PC-3 (cell line): ENCODE results near the gene RFXAP. TPM values are rescaled to one million over a fixed set of nuclear protein-coding genes. Genes with fewer than 3 reads are reported as not detected.

ENCODE experiments used
- ATAC-seq: fragments of 200-7000 bp; cut with Tn5 transposase; 2 replicates; pipeline ENCODE4 v1.9.1; 2020; ENCODE audit warnings: mild to moderate bottlenecking, moderate library complexity
- BruUV-seq: library from RNA; stranded (reverse); fragments of 400-500 nt; replicated peaks from 2 replicates; lab custom pipeline; 2021; lab: Mats Ljungman, UMichigan
- CTCF ChIA-PET: fragments of 300-600 bp; sonication (Branson Sonifier 250); formaldehyde crosslinking; loops from one replicate; lab custom pipeline; 2022; ENCODE audit warnings: antibody characterized with exemption; lab: Charles Lee
- POLR2A ChIA-PET: fragments of 300-600 bp; sonication (Branson Sonifier 250); formaldehyde crosslinking; loops from one replicate; lab custom pipeline; 2022; ENCODE audit warnings: antibody characterized with exemption; ENCODE audit not compliant: unreplicated experiment; lab: Charles Lee
- DNase-seq: peaks from one replicate; pipeline ENCODE4 v3.0.0-alpha.2; 2015
- H2AFZ ChIP-seq: fragments of 300-600 bp; sonication (generic); 2 replicates; pipeline ENCODE4 v1.6.0; 2016; ENCODE audit warnings: antibody characterized with exemption, low read length
- H3F3A ChIP-seq: fragments of 300-600 bp; sonication (generic); one replicate; pipeline ENCODE4 v1.6.0; 2017; ENCODE audit warnings: antibody characterized with exemption, low read length, control low read depth, mild to moderate bottlenecking; ENCODE audit not compliant: unreplicated experiment
- H3K27ac ChIP-seq: fragments of 300-600 bp; sonication (generic); 2 replicates; pipeline ENCODE4 v1.5.1; 2016; ENCODE audit warnings: mild to moderate bottlenecking, low read length
- H3K27me3 ChIP-seq: fragments of 300-600 bp; sonication (generic); 2 replicates; pipeline ENCODE4 v1.6.1; 2016; ENCODE audit warnings: low read length, mixed read lengths
- H3K36me3 ChIP-seq: fragments of 300-600 bp; sonication (generic); 2 replicates; pipeline ENCODE4 v1.6.1; 2016; ENCODE audit warnings: low read depth, mixed run types, low read length, mixed read lengths
- H3K4me1 ChIP-seq: fragments of 300-600 bp; sonication (generic); 2 replicates; pipeline ENCODE4 v1.5.1; 2016; ENCODE audit warnings: low read length; ENCODE audit not compliant: insufficient read depth
- H3K4me2 ChIP-seq: fragments of 300-600 bp; sonication (generic); 2 replicates; pipeline ENCODE4 v1.6.0; 2016; ENCODE audit warnings: low read length
- H3K4me3 ChIP-seq: fragments of 300-600 bp; sonication (generic); 2 replicates; pipeline ENCODE4 v1.5.1; 2016; ENCODE audit warnings: mild to moderate bottlenecking, low read length, mixed read lengths
- H3K79me2 ChIP-seq: fragments of 300-600 bp; sonication (generic); 2 replicates; pipeline ENCODE4 v1.6.1; 2017; ENCODE audit warnings: low read length, mixed read lengths
- H3K9ac ChIP-seq: fragments of 300-600 bp; sonication (generic); 2 replicates; pipeline ENCODE4 v1.6.0; 2016; ENCODE audit warnings: mild to moderate bottlenecking, low read length
- H3K9me2 ChIP-seq: fragments of 300-600 bp; sonication (generic); replicated peaks from 2 replicates; pipeline ENCODE4 v1.6.1; 2016; ENCODE audit warnings: mixed run types, low read length, mixed read lengths
- H3K9me3 ChIP-seq: fragments of 300-600 bp; sonication (generic); 2 replicates; pipeline ENCODE4 v1.6.1; 2016; ENCODE audit warnings: low read length, mixed read lengths
- H4K20me1 ChIP-seq: fragments of 300-600 bp; sonication (generic); 2 replicates; pipeline ENCODE4 v1.6.1; 2016; ENCODE audit warnings: low read length, mixed read lengths
- EZH2 ChIP-seq: fragments of 300-600 bp; sonication (generic); IDR thresholded peaks from one replicate; pipeline ENCODE4 v1.6.1; 2017; ENCODE audit warnings: antibody characterized with exemption, mild to moderate bottlenecking, low read length; ENCODE audit not compliant: unreplicated experiment
- EZH2phosphoT487 ChIP-seq: fragments of 300-600 bp; sonication (generic); IDR thresholded peaks from 2 replicates; pipeline ENCODE4 v1.6.1; 2018; ENCODE audit warnings: mild to moderate bottlenecking, antibody characterized with exemption, low read length, borderline replicate concordance
- intact Hi-C: fragments of 100-400 bp; cut with micrococcal nuclease; formaldehyde crosslinking; loops from 2 replicates; pipeline ENCODE4 v1.9.0; 2023
- total RNA-seq: library from RNA; depleted of rRNA; stranded (reverse); fragments of >200 nt; gene quantifications from 2 replicates; pipeline ENCODE4 v1.2.3, GENCODE V29; 2014
- TF ChIP-seq, protein P1 (sequence below): fragments of 300-600 bp; sonication (generic); conservative IDR thresholded peaks from 2 replicates; pipeline ENCODE4 v1.5.1; 2017; ENCODE audit warnings: antibody characterized with exemption, low read depth, mild to moderate bottlenecking, low read length

The RFXAP gene
- total RNA-seq, 1 experiment from 2014 or later = 1.2 TPM

DNA sequence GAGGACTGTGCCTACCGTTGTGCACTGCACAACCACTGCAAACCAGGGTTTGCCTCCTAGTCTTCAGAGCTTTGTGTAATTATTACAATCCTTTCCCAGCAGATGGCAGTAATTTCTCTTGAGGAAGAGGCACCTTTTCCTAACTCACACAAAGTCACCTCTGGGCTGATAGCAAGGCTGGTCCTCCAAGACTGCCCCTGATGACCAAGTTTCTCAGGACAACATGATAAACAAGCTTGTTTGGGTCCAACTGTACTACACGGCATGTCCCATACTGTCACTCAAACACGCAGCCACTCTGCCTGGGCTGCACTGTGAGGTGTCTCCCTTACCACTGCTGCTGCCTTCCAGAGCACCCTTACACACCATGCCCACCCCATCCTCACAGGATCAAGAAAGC lies 39.3 kb downstream of the RFXAP start:
- Histone ChIP-seq H3K4me2 (no peak overlapping the region), H3K9me2 (no peaks in the 10 kb centered on the region), H3K9me3 (no peaks in the 10 kb centered on the region), H3F3A (no peaks in the 10 kb centered on the region), H3K36me3 (no peaks in the 10 kb centered on the region), H3K9ac (no peak overlapping the region), H3K27me3 (no peaks in the 10 kb centered on the region), H4K20me1 (no peaks in the 10 kb centered on the region), H3K4me1 (peaks cover 8% of the 10 kb centered on the region), H3K27ac (no peak overlapping the region), H2AFZ (no peak overlapping the region), H3K4me3 (no peak overlapping the region), H3K79me2 (no peaks in the 10 kb centered on the region)
- no peak for TF ChIP-seq EZH2phosphoT487
- TF ChIP-seq EZH2 = no peak
- TF ChIP-seq, protein P1, sequence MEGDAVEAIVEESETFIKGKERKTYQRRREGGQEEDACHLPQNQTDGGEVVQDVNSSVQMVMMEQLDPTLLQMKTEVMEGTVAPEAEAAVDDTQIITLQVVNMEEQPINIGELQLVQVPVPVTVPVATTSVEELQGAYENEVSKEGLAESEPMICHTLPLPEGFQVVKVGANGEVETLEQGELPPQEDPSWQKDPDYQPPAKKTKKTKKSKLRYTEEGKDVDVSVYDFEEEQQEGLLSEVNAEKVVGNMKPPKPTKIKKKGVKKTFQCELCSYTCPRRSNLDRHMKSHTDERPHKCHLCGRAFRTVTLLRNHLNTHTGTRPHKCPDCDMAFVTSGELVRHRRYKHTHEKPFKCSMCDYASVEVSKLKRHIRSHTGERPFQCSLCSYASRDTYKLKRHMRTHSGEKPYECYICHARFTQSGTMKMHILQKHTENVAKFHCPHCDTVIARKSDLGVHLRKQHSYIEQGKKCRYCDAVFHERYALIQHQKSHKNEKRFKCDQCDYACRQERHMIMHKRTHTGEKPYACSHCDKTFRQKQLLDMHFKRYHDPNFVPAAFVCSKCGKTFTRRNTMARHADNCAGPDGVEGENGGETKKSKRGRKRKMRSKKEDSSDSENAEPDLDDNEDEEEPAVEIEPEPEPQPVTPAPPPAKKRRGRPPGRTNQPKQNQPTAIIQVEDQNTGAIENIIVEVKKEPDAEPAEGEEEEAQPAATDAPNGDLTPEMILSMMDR = peak; percentile 57
- no TSS peak for BruUV-seq
- ChIA-PET CTCF (interaction anchor here (0.5 to 1.6 kb wide), 5 partner anchors 115 to 211 kb away, joined by 3 to 16 read pairs (median 4); no protein-coding TSS in a partner anchor), POLR2A (no interaction called here)
- intact Hi-C loops = loop anchor here (1.0 to 5.0 kb wide), 3 partner anchors 54 to 211 kb away; no protein-coding TSS in a partner anchor
- ATAC-seq = peak; percentile 94
- DNase-seq = peak; percentile 73

DNA sequence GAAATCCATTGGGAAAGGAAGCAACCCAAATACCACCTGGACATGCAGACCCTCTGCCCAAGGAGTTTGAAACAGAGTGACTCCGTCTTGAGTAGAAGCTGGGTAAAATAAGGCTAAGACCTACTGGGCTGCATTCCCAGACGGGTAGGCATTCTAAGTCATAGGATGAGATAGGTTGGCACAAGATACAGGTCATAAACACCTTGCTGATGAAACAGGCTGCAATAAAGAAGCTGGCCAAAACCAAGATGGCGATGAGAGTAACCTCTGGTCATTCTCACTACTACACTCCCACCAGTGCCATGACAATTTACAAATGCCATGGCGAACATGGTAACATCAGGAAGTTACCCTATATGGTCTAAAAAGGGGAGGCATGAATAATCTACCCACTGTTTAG lies 40.2 kb downstream of the RFXAP start:
- Histone ChIP-seq H3K27me3 (no peaks in the 10 kb centered on the region), H3F3A (no peaks in the 10 kb centered on the region), H3K4me1 (peaks cover 8% of the 10 kb centered on the region), H3K9me3 (no peaks in the 10 kb centered on the region), H4K20me1 (no peaks in the 10 kb centered on the region), H3K27ac (no peak overlapping the region), H3K79me2 (no peaks in the 10 kb centered on the region), H3K4me2 (no peak overlapping the region), H2AFZ (no peak overlapping the region), H3K4me3 (no peak overlapping the region), H3K9ac (no peak overlapping the region), H3K36me3 (no peaks in the 10 kb centered on the region), H3K9me2 (no peaks in the 10 kb centered on the region)
- CTCF ChIA-PET = no interaction called here
- DNase-seq (no peak), ATAC-seq (no peak)
- intact Hi-C loops = loop anchor here (2.0 to 5.0 kb wide), 2 partner anchors 53 to 210 kb away; no protein-coding TSS in a partner anchor
- BruUV-seq = no TSS peak
- TF ChIP-seq EZH2 (no peak), EZH2phosphoT487 (no peak)
- TF ChIP-seq, protein P1 = no peak
- POLR2A ChIA-PET = no interaction called here

DNA sequence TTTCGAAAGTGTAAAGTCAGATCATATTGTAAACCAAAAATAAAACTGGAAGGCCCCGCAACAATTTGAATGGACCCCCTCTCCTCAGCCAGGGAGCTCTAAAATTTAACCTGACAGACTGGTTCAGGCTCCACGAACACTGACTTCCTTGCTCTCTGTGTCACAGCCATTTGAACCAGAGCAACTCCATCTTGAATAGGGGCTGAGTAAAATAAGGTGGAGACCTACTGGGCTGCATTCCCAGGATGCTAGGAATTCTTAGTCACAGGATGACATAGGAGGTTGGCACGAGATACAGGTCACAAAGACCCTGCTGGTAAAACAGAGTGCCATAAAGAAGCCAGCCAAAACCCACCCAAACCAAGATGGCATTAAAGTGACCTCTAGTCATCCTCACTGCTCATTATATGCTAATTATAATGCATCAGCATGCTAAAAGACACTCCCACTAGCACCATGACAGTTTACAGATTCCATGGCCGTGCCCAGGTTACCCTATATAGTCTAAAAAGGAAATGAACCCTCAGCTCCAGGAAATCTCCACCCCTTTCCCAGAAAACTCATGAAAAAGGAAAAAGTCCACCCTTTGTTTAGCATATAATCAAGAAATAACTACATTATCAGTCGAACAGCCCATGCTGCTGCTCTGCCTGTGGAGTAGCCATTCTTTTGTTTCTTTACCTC lies 43.1 kb downstream of the RFXAP start:
- Histone ChIP-seq H2AFZ (peak overlapping the region; percentile 38; the same call in 1 of the 2 replicates), H3K9me3 (no peaks in the 10 kb centered on the region), H4K20me1 (no peaks in the 10 kb centered on the region), H3K27me3 (no peaks in the 10 kb centered on the region), H3K4me3 (no peak overlapping the region), H3K9ac (no peak overlapping the region), H3K79me2 (no peaks in the 10 kb centered on the region), H3K36me3 (no peaks in the 10 kb centered on the region), H3F3A (no peaks in the 10 kb centered on the region), H3K4me1 (peaks cover 8% of the 10 kb centered on the region), H3K27ac (no peak overlapping the region), H3K9me2 (no peaks in the 10 kb centered on the region), H3K4me2 (no peak overlapping the region)
- CTCF ChIA-PET = no interaction called here
- ATAC-seq (no peak), DNase-seq (peak; percentile 44)
- TF ChIP-seq EZH2 (no peak), EZH2phosphoT487 (no peak)
- TF ChIP-seq, protein P1 = no peak
- intact Hi-C loops = no loop called here
- no TSS peak for BruUV-seq
- POLR2A ChIA-PET = no interaction called here
